Measurements from ENCODE around the gene PRIM2. TPM values are rescaled to one million over a fixed set of nuclear protein-coding genes. Genes with fewer than 3 reads are reported as not detected.

PRIM2 gene
- total and polyA plus RNA-seq, 8 donors = 1.6 to 7.2 (median 3.3) TPM

GRCh38 chr6:57313009-57313408 lies 4.4 kb upstream of the PRIM2 start:
- Histone ChIP-seq H3K27me3 (peaks cover 0 to 4% (median 0%) of the 10 kb centered on the region in 4 donors), H3K27ac (no peak overlapping the region), H3K4me1 (peaks cover 0 to 6% (median 0%) of the 10 kb centered on the region in 3 donors), H3K9me3 (no peaks in the 10 kb centered on the region), H3K36me3 (no peaks in the 10 kb centered on the region), H3K4me3 (no peak overlapping the region)
- intact Hi-C loops (cut with DNase I) = loop anchor here in 1 of 3 donors (10.0 kb wide), 1 partner anchor 408 kb away; no protein-coding TSS in a partner anchor
- TF ChIP-seq CTCF (IDR thresholded peaks at IDR 0.05) = no peak
- DNase-seq (no peak), ATAC-seq (no peak), FAIRE-seq (no peak)

- no peak for DNase-seq
- WGBS, 2 donors = 56 to 62% methylated on average over 12 of the region's 12 CpGs
Observed at GRCh38 chr6:57313711-57314471, 3.5 kb upstream of the PRIM2 start.

GRCh38 chr6:57315111-57315510 lies 2.3 kb upstream of the PRIM2 start:
- intact Hi-C loops (cut with DNase I) = loop anchor here in 2 of 3 donors (5.0 to 10.0 kb wide), 2 partner anchors 410 to 413 kb away; no protein-coding TSS in a partner anchor
- no peaks in the 10 kb centered on the region for H3K36me3 ChIP-seq
- H3K27ac ChIP-seq = no peak overlapping the region
- ATAC-seq (no peak), FAIRE-seq (no peak), DNase-seq (no peak)
- no peaks in the 10 kb centered on the region for H3K9me3 ChIP-seq
- H3K4me1 ChIP-seq = peaks cover 0 to 12% (median 0%) of the 10 kb centered on the region in 3 donors
- TF ChIP-seq CTCF (IDR thresholded peaks at IDR 0.05) = no peak
- no peak overlapping the region for H3K4me3 ChIP-seq
- WGBS, 2 donors = 43 to 57% methylated on average over 1 of the region's 1 CpG
- no peaks in the 10 kb centered on the region for H3K27me3 ChIP-seq

More at GRCh38 chr6:57313711-57314471, 3.5 kb upstream of the PRIM2 start:
- no peaks in the 10 kb centered on the region for H3K36me3 ChIP-seq
- no peaks in the 10 kb centered on the region for H3K27me3 ChIP-seq
- peaks cover 0 to 12% (median 0%) of the 10 kb centered on the region in 3 donors for H3K4me1 ChIP-seq
- no peak overlapping the region for H3K4me3 ChIP-seq
- ATAC-seq (no peak), FAIRE-seq (no peak)
- intact Hi-C loops (cut with DNase I) = loop anchor here in 1 of 3 donors (10.0 kb wide), 1 partner anchor 409 kb away; no protein-coding TSS in a partner anchor
- TF ChIP-seq CTCF (IDR thresholded peaks at IDR 0.05) = no peak
- no peaks in the 10 kb centered on the region for H3K9me3 ChIP-seq
- no peak overlapping the region for H3K27ac ChIP-seq

- H3K9me3 ChIP-seq = no peaks in the 10 kb centered on the region
Observed at GRCh38 chr6:57315851-57316250, 1.6 kb upstream of the PRIM2 start.

More at GRCh38 chr6:57315851-57316250, 1.6 kb upstream of the PRIM2 start:
- no peak for TF ChIP-seq CTCF (IDR thresholded peaks at IDR 0.05)
- no peaks in the 10 kb centered on the region for H3K36me3 ChIP-seq
- H3K27me3 ChIP-seq = no peaks in the 10 kb centered on the region
- 58 to 60% methylated on average over 9 of the region's 9 CpGs for WGBS, 2 donors
- DNase-seq (no peak), FAIRE-seq (no peak), ATAC-seq (no peak)
- intact Hi-C loops (cut with DNase I) = loop anchor here in 2 of 3 donors (5.0 to 10.0 kb wide), 2 partner anchors 411 to 414 kb away; no protein-coding TSS in a partner anchor
- H3K4me1 ChIP-seq = peaks cover 0 to 12% (median 0%) of the 10 kb centered on the region in 3 donors
- no peak overlapping the region for H3K4me3 ChIP-seq
- H3K27ac ChIP-seq = no peak overlapping the region

Data from pancreas (tissue), 10 donors.